GM23248 (cell line): ENCODE data around the gene RBFOX2. TPM values are rescaled to one million over a fixed set of nuclear protein-coding genes. Genes with fewer than 3 reads are reported as not detected.
A peak's percentile ranks its signal among the peaks of the same experiment; 100 is the strongest.

Source experiments
- DNase-seq: peaks from one replicate; pipeline ENCODE4 v3.0.0-alpha.2; 2015
- H2AFZ ChIP-seq: fragments of 200-600 bp; sonication (generic); 2 replicates; pipeline ENCODE4 v1.6.1; 2016; ENCODE audit warnings: antibody characterized with exemption
- H3F3A ChIP-seq: fragments of 200-600 bp; sonication (generic); 2 replicates; pipeline ENCODE4 v1.6.1; 2016; ENCODE audit warnings: mild to moderate bottlenecking, antibody characterized with exemption, mixed run types; ENCODE audit not compliant: insufficient read depth
- H3K27ac ChIP-seq: fragments of 200-600 bp; sonication (generic); 2 replicates; pipeline ENCODE4 v1.5.1; 2016; ENCODE audit warnings: mild to moderate bottlenecking
- H3K27me3 ChIP-seq: fragments of 200-600 bp; sonication (generic); replicated peaks from 2 replicates; pipeline ENCODE4 v1.6.1; 2016; ENCODE audit warnings: mild to moderate bottlenecking; ENCODE audit not compliant: insufficient read depth
- H3K36me3 ChIP-seq: fragments of 200-600 bp; sonication (generic); 2 replicates; pipeline ENCODE4 v1.6.1; 2016; ENCODE audit warnings: low read depth, mild to moderate bottlenecking
- H3K4me1 ChIP-seq: fragments of 200-600 bp; sonication (generic); 2 replicates; pipeline ENCODE4 v1.6.1; 2016; ENCODE audit warnings: mild to moderate bottlenecking; ENCODE audit not compliant: insufficient read depth
- H3K4me2 ChIP-seq: fragments of 200-600 bp; sonication (generic); one replicate; pipeline ENCODE4 v1.6.1; 2016; ENCODE audit warnings: mild to moderate bottlenecking; ENCODE audit not compliant: unreplicated experiment
- H3K4me3 ChIP-seq: fragments of 200-600 bp; sonication (generic); 2 replicates; pipeline ENCODE4 v1.5.1; 2016; ENCODE audit warnings: mild to moderate bottlenecking
- H3K79me2 ChIP-seq: fragments of 200-600 bp; sonication (generic); 2 replicates; pipeline ENCODE4 v1.6.1; 2016; ENCODE audit warnings: mild to moderate bottlenecking; ENCODE audit not compliant: insufficient read depth
- H3K9ac ChIP-seq: fragments of 200-600 bp; sonication (generic); 2 replicates; pipeline ENCODE4 v1.6.1; 2016; ENCODE audit warnings: mild to moderate bottlenecking
- H3K9me2 ChIP-seq: fragments of 200-600 bp; sonication (generic); 2 replicates; pipeline ENCODE4 v1.6.1; 2016; ENCODE audit warnings: mixed run types, mild to moderate bottlenecking, moderate library complexity; ENCODE audit not compliant: insufficient read depth
- H3K9me3 ChIP-seq: fragments of 200-600 bp; sonication (generic); one replicate; pipeline ENCODE4 v1.6.1; 2017; ENCODE audit warnings: low read depth
- H4K20me1 ChIP-seq: fragments of 200-600 bp; sonication (generic); 2 replicates; pipeline ENCODE4 v1.6.0; 2016; ENCODE audit not compliant: insufficient read depth
- EZH2 ChIP-seq: fragments of 200-600 bp; sonication (generic); IDR thresholded peaks from 2 replicates; pipeline ENCODE4 v1.6.1; 2018; ENCODE audit warnings: antibody characterized with exemption, mild to moderate bottlenecking; ENCODE audit not compliant: insufficient read depth, poor library complexity, severe bottlenecking
- EZH2phosphoT487 ChIP-seq: fragments of 200-600 bp; sonication (generic); IDR thresholded peaks from 2 replicates; pipeline ENCODE4 v1.6.1; 2018; ENCODE audit warnings: antibody characterized with exemption, moderate library complexity, mild to moderate bottlenecking, low read depth; ENCODE audit not compliant: insufficient read depth
- WGBS, 2 experiments: methylation state at CpG; one replicate each; pipeline ENCODE4 v1.1.6; 2015 to 2017; ENCODE audit warnings: low lambda C conversion rate in 2 of 2, low coverage in 1 of 2; ENCODE audit errors: missing lambda C conversion rate in 2 of 2; 5-methylcytosine and 5-hydroxymethylcytosine counted together
- in situ Hi-C: fragments of 300-500 bp; cut with MboI; formaldehyde crosslinking; loops from 2 replicates; pipeline ENCODE4 v1.15.0; 2020
- polyA plus RNA-seq: library from polyadenylated mRNA; unstranded; fragments of >200 nt; fragmentation: Nextera tagmentation; extraction: Ambion mirVana; gene quantifications from 2 replicates; pipeline ENCODE4 v1.2.1, GENCODE V29; 2016
- total RNA-seq: library from RNA; depleted of rRNA; stranded (reverse); fragments of >200 nt; shearing (Covaris generic); gene quantifications from 2 replicates; pipeline ENCODE4 v1.2.3, GENCODE V29; 2014; rRNA removed

The RBFOX2 gene
- total and polyA plus RNA-seq, 2 experiments from 2014 or later = 127 to 136 TPM

DNA sequence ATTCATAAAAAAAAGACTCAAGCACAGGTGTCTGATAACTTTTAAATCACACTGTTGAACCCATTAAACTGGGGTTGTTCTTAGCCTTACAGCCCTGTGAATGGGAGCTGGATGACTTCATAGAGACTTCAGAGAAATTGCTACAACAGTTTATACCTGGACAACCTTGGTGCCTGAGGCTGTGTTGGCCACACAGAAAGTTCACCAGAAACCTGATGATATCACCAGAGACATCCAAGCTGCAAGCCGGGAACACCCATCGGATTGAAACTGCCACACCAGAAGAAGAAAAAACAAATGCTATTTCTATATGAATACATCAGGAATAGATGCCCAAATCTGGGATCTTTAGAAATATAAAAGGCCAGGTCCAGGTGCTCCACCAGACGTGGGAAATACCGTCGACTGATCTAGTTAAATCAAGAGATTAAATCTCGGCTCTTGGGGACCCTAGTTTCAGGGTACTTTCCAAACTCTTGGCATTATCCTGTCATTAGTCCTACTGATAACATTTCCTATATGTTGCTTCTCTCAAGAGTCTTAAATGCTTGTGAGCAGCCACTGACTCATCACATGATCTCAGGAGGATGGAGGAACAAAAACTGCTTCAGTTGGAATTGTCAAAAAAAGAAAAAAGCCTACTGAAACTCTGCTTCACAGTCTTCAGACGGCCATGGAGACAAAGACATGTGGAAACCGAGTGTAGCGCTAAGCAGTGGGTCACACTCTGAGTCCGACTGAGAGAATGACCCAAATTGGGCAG, 339.5 kb downstream of the RBFOX2 start:
- no peak overlapping the region for H3K4me3 ChIP-seq
- no peaks in the 10 kb centered on the region for H3K36me3 ChIP-seq
- H3K79me2 ChIP-seq = no peaks in the 10 kb centered on the region
- no peaks in the 10 kb centered on the region for H3F3A ChIP-seq
- H3K9me3 ChIP-seq = no peaks in the 10 kb centered on the region
- no peak overlapping the region for H3K9ac ChIP-seq
- H3K4me1 ChIP-seq = no peaks in the 10 kb centered on the region
- DNase-seq = peak; percentile 42
- no peak overlapping the region for H3K4me2 ChIP-seq
- no peaks in the 10 kb centered on the region for H3K27me3 ChIP-seq
- H4K20me1 ChIP-seq = no peaks in the 10 kb centered on the region
- in situ Hi-C loops = no loop called here
- no peak overlapping the region for H2AFZ ChIP-seq
- TF ChIP-seq EZH2phosphoT487 = no peak
- no peak for TF ChIP-seq EZH2
- H3K27ac ChIP-seq = no peak overlapping the region
- WGBS, 2 experiments = 72% methylated on average over 10 of the region's 10 CpGs
- no peaks in the 10 kb centered on the region for H3K9me2 ChIP-seq

Other genes starting within 250 kb of the RBFOX2 start
- 5.5 and 6.2 TPM in 2 replicates for gene APOL3, start 131.9 kb upstream of the RBFOX2 start, total RNA-seq
- gene APOL3, start 131.9 kb upstream of the RBFOX2 start, polyA plus RNA-seq = 3.4 and 4.0 TPM in 2 replicates
- not detected in 2 replicates for gene APOL4, start 173.0 kb upstream of the RBFOX2 start, total RNA-seq
- gene APOL4, start 173.0 kb upstream of the RBFOX2 start, polyA plus RNA-seq = 0.06 TPM in 1 of 2 replicates, not detected in the other
- 37.7 and 43.8 TPM in 2 replicates for gene APOL2, start 210.7 kb upstream of the RBFOX2 start, total RNA-seq
- 28.4 and 31.6 TPM in 2 replicates for gene APOL2, start 210.7 kb upstream of the RBFOX2 start, polyA plus RNA-seq
- 8.3 and 8.6 TPM in 2 replicates for gene APOL1, start 224.3 kb upstream of the RBFOX2 start, total RNA-seq
- 12.8 and 14.2 TPM in 2 replicates for gene APOL1, start 224.3 kb upstream of the RBFOX2 start, polyA plus RNA-seq